ENCODE results near the gene BCL7C. TPM values are rescaled to one million over a fixed set of nuclear protein-coding genes. Genes with fewer than 3 reads are reported as not detected.

BCL7C gene
- total RNA-seq, 3 donors from 2014 or later (not counting 1 experiment from before 2014, with no cell fraction given) = 25.1 to 28.5 (median 27.4) TPM

- DNase-seq (no peak), ATAC-seq (no peak)
- 8% methylated on average over 5 of the region's 5 CpGs for WGBS (ENCODE audit: insufficient coverage)
- intact Hi-C loops (cut with micrococcal nuclease) = no loop called here
- Histone ChIP-seq H3K9me3 (ENCODE audit: control insufficient read depth, insufficient read depth, low read length) (no peaks in the 10 kb centered on the region), H3K4me3 (ENCODE audit: low read length) (no peak overlapping the region), H3K36me3 (ENCODE audit: control insufficient read depth, insufficient read depth, low read length) (no peaks in the 10 kb centered on the region), H3K27ac (ENCODE audit: low read length) (no peak overlapping the region), H3K27me3 (ENCODE audit: control insufficient read depth, insufficient read depth, low read length) (no peaks in the 10 kb centered on the region), H3K4me1 (ENCODE audit: control insufficient read depth, insufficient read depth, low read length) (peaks cover 13% of the 10 kb centered on the region)
- Mint-ChIP-seq H3K27ac (no peak overlapping the region), H3K9me3 (no peaks in the 10 kb centered on the region), H3K36me3 (no peaks in the 10 kb centered on the region), H3K4me1 (peaks cover 26 to 33% of the 10 kb centered on the region in 2 donors), H3K27me3 (ENCODE audit: low read depth in 2 of 2) (no peaks in the 10 kb centered on the region), H3K4me3 (no peak overlapping the region)
- TF ChIP-seq CTCF (IDR thresholded peaks at IDR 0.05) = no peak
Measured at GRCh38 chr16:30937692-30938091, 43.8 kb upstream of the BCL7C start.

GRCh38 chr16:30934827-30935557 lies 41.1 kb upstream of the BCL7C start:
- Mint-ChIP-seq H3K4me1 (peaks cover 14 to 17% of the 10 kb centered on the region in 2 donors), H3K27me3 (ENCODE audit: low read depth in 2 of 2) (no peaks in the 10 kb centered on the region), H3K27ac (no peak overlapping the region), H3K9me3 (no peaks in the 10 kb centered on the region), H3K4me3 (no peak overlapping the region), H3K36me3 (no peaks in the 10 kb centered on the region)
- TF ChIP-seq CTCF (IDR thresholded peaks at IDR 0.05) = peak; percentile 25
- DNase-seq (peak in 1 of 2 donors; percentile 55), ATAC-seq (peak; percentile 68 to 70 (median 70))
- intact Hi-C loops (cut with micrococcal nuclease) = no loop called here
- Histone ChIP-seq H3K36me3 (ENCODE audit: control insufficient read depth, insufficient read depth, low read length) (peaks cover 5% of the 10 kb centered on the region), H3K27ac (ENCODE audit: low read length) (no peak overlapping the region), H3K27me3 (ENCODE audit: control insufficient read depth, insufficient read depth, low read length) (no peaks in the 10 kb centered on the region), H3K4me1 (ENCODE audit: control insufficient read depth, insufficient read depth, low read length) (no peaks in the 10 kb centered on the region), H3K4me3 (ENCODE audit: low read length) (no peak overlapping the region), H3K9me3 (ENCODE audit: control insufficient read depth, insufficient read depth, low read length) (no peaks in the 10 kb centered on the region)
- WGBS (ENCODE audit: insufficient coverage) = 55% methylated on average over 12 of the region's 12 CpGs

GRCh38 chr16:30931068-30931650 lies 37.3 kb upstream of the BCL7C start:
- H3K9me3 ChIP-seq (ENCODE audit: control insufficient read depth, insufficient read depth, low read length) = no peaks in the 10 kb centered on the region
- H3K4me3 ChIP-seq (ENCODE audit: low read length) = no peak overlapping the region
- Mint-ChIP-seq H3K4me3 (no peak overlapping the region), H3K27ac (no peak overlapping the region), H3K4me1 (peaks cover 9 to 16% of the 10 kb centered on the region in 2 donors), H3K9me3 (no peaks in the 10 kb centered on the region), H3K36me3 (no peaks in the 10 kb centered on the region), H3K27me3 (ENCODE audit: low read depth in 2 of 2) (no peaks in the 10 kb centered on the region)
- H3K36me3 ChIP-seq (ENCODE audit: control insufficient read depth, insufficient read depth, low read length) = peaks cover 5% of the 10 kb centered on the region
- WGBS (ENCODE audit: insufficient coverage) = 81% methylated on average over 12 of the region's 12 CpGs
- no peak for DNase-seq
- no peak overlapping the region for H3K27ac ChIP-seq (ENCODE audit: low read length)
- no peak for ATAC-seq
- intact Hi-C loops (cut with micrococcal nuclease) = no loop called here
- TF ChIP-seq CTCF (IDR thresholded peaks at IDR 0.05) = no peak
- H3K27me3 ChIP-seq (ENCODE audit: control insufficient read depth, insufficient read depth, low read length) = no peaks in the 10 kb centered on the region
- H3K4me1 ChIP-seq (ENCODE audit: control insufficient read depth, insufficient read depth, low read length) = no peaks in the 10 kb centered on the region
